ENCODE measurements around the gene RHOBTB1. TPM values are rescaled to one million over a fixed set of nuclear protein-coding genes. Genes with fewer than 3 reads are reported as not detected.

RHOBTB1 gene
- total RNA-seq, 1 donor, result 15.8 TPM

DNA sequence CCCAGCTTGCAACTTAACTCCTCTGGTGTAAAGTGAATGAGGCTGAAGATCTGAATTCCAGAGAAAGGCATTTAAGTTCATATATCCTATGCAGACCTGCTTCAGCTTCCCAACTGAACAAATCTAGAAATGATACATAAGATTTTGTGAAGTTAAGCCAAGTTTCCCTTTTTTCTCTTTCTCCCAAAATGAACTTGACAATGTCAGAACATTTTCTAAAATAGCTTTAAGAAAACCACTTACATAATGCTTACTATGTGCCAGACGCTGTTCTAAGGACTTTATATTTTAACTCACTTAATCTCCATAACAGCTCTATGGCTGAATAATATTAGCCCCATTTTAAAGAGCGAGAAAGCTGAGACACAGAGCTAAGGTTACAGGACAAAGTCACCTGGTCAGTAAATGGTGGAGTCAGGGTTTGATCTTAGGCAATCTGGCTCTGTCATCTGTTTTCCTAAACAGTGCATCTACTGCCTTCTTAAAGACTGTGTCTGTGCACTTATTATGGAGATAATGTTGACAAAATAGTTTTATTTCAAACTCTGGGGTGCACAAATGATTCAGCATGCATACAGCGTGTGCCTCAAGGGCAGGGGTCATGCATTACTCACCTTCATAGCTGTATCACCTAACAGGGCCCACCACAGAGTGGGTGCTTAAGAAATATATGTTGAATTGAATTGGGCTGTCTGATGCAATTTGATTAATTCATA, 66.8 kb downstream of the RHOBTB1 start:
- TF ChIP-seq CTCF (IDR thresholded peaks at IDR 0.05; ENCODE audit: insufficient read depth, low read length), result no peak
- no peak for DNase-seq (ENCODE audit: low read depth)
- H3K4me3 ChIP-seq (ENCODE audit: low read depth, low read length), result no peak overlapping the region

DNA sequence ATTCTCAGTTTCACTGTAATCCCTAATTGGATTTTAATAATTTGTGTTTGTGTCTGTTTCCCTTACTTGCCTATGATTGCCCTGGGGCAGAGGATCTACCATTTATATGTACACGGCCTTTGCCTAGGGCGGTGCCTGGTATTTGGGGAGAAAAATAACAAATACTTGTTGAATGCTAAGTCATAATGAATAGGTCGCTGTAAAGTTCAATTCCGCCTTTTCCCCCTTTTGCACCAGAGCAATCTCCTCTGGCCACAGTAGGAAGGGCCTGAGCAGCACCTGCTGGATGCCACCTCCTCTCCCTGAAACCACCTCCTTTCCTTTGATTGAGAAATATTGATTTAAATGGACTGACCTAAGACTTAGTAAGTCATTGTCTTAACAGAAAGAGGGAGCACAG, 70.2 kb downstream of the RHOBTB1 start:
- no peak for TF ChIP-seq CTCF (IDR thresholded peaks at IDR 0.05; ENCODE audit: insufficient read depth, low read length)
- no peak overlapping the region for H3K4me3 ChIP-seq (ENCODE audit: low read depth, low read length)
- DNase-seq (ENCODE audit: low read depth), result no peak

GRCh38 chr10:60872451-60872850, 71.5 kb downstream of the RHOBTB1 start:
- no peak for TF ChIP-seq CTCF (IDR thresholded peaks at IDR 0.05; ENCODE audit: insufficient read depth, low read length)
- DNase-seq (ENCODE audit: low read depth), result no peak
- no peak overlapping the region for H3K4me3 ChIP-seq (ENCODE audit: low read depth, low read length)

DNA sequence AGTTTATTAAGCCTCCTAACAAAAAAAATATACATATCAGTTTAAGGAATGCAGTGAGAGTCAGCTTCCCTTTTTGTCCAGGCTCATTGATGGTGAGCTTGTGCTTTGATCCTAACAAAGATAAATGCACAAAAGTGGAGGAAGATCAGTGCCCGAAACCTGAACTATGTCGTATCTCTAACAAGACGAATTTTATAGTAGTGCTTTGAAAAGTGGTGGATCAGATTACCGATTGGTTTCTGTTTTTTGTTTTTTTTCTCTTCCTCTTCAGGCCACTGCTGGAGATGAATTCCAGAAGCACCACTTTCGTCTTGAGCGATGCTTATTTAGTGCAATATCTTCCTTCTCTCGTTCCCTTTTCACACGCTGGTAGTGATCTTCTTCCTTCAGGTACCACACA, 72.8 kb downstream of the RHOBTB1 start:
- TF ChIP-seq CTCF (IDR thresholded peaks at IDR 0.05; ENCODE audit: insufficient read depth, low read length), result no peak
- no peak for DNase-seq (ENCODE audit: low read depth)
- H3K4me3 ChIP-seq (ENCODE audit: low read depth, low read length), result no peak overlapping the region

DNA sequence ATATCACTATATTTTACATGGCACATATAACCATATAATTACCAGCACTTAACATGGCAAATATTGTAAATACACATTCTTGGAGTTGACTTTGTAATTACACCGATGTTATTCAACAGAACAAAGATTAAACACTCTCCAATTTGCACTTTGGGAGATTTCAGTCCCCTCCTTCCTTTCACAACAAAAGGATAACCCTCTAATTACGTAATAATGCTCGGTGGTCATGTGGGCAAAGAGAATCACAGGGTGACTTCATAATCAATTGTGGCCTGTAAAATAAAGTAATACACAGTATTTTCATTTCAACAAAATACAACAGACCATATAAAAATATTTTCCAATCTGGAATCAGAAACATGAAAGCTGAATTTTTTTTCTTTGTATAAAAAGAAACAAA, 73.2 kb downstream of the RHOBTB1 start:
- no peak for TF ChIP-seq CTCF (IDR thresholded peaks at IDR 0.05; ENCODE audit: insufficient read depth, low read length)
- no peak for DNase-seq (ENCODE audit: low read depth)

GRCh38 chr10:60870416-60870728, 73.6 kb downstream of the RHOBTB1 start:
- no peak overlapping the region for H3K4me3 ChIP-seq (ENCODE audit: low read depth, low read length)
- no peak for DNase-seq (ENCODE audit: low read depth)
- no peak for TF ChIP-seq CTCF (IDR thresholded peaks at IDR 0.05; ENCODE audit: insufficient read depth, low read length)

More for the DNA sequence above, 73.2 kb downstream of the RHOBTB1 start:
- H3K4me3 ChIP-seq (ENCODE audit: low read depth, low read length), result no peak overlapping the region
